ENCODE measurements around the gene GATAD1. TPM values are rescaled to one million over a fixed set of nuclear protein-coding genes. Genes with fewer than 3 reads are reported as not detected.
A peak's percentile ranks its signal among the peaks of the same experiment; 100 is the strongest.
"Not testable (repeated sequence)": the region's sequence is repeated elsewhere in the genome, so short reads cannot be mapped to it uniquely, and the experiment has no call there.

Gene GATAD1
- total and polyA plus RNA-seq, 2 experiments from 2014 or later, result 15.4 to 30.8 TPM

DNA sequence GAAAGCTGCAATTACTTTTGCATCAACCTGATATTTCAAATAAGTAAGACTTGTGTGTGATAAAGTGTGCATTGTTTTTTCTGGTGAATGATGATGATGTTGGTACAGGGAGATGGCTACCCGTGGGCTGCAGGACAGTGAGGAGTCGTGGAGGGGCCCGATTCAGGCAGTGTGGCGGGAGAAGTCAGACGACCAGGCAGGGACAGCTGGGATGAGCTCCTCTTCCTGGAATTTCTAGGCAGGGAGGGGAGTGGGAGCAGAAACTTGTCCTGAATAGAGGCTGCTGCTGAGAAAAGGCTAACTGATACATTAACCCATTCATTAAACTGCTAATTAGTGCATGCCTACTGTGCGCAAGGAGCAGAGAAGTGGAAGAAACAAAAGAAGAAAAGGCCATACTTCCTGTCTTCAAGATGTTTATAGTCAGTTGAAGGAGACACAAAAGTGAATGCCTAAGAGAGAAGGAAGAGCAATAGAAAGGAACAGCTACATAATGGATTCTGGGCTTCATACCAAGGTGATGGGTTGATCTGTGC lies 9.3 kb upstream of the GATAD1 start:
- peak; percentile 77 for ATAC-seq
- Mint-ChIP-seq H3K27me3 (ENCODE audit: insufficient read depth, low read depth, poor library complexity) (peaks cover 5% of the 10 kb centered on the region), H3K27ac (no peak overlapping the region)

GRCh38 chr7:92442720-92443119 lies 4.6 kb upstream of the GATAD1 start:
- H3K27ac Mint-ChIP-seq; DNase-seq (ENCODE audit: low spot score); H3K27me3 ChIP-seq (ENCODE audit: insufficient read depth); H3K9me2 ChIP-seq (ENCODE audit: insufficient read depth); H3K4me3 Mint-ChIP-seq; H3F3A ChIP-seq (replicated peaks; ENCODE audit: low read depth); H4K20me1 ChIP-seq (replicated peaks; ENCODE audit: insufficient read depth); H3K36me3 Mint-ChIP-seq (ENCODE audit: low read depth); H3K79me2 ChIP-seq (replicated peaks; ENCODE audit: insufficient read depth); H2AFZ ChIP-seq; ATAC-seq; H3K27me3 Mint-ChIP-seq (ENCODE audit: insufficient read depth, low read depth, poor library complexity); H3K27ac ChIP-seq (ENCODE audit: low read depth); H3K4me2 ChIP-seq; H3K4me3 ChIP-seq; H3K36me3 ChIP-seq (ENCODE audit: insufficient read depth): not testable (repeated sequence)
- peaks cover 17% of the 10 kb centered on the region for H3K4me1 ChIP-seq (ENCODE audit: insufficient read depth)
- Mint-ChIP-seq H3K9me3 (peaks cover 13% of the 10 kb centered on the region; the same call in 2 of the 3 replicates), H3K4me1 (peaks cover 25% of the 10 kb centered on the region)

More for the DNA sequence above, 9.3 kb upstream of the GATAD1 start:
- peak; percentile 45 for DNase-seq (ENCODE audit: low spot score)
- H3K9me3 Mint-ChIP-seq, result peaks cover 13% of the 10 kb centered on the region; the same call in 2 of the 3 replicates
- H3K9me2 ChIP-seq (ENCODE audit: insufficient read depth), result peaks cover 7% of the 10 kb centered on the region; the same call in 1 of the 2 replicates
- TF ChIP-seq POLR2AphosphoS5 (IDR thresholded peaks at IDR 0.05; ENCODE audit: low read depth) (no peak), JUNB (IDR thresholded peaks at IDR 0.05; ENCODE audit: unreplicated experiment) (no peak), ETS1 (IDR thresholded peaks at IDR 0.05) (no peak), EZH2phosphoT487 (IDR thresholded peaks at IDR 0.05; ENCODE audit: unreplicated experiment) (no peak), ZNF331 (CRISPR knock-in tag; IDR thresholded peaks at IDR 0.05; ENCODE audit: low read depth) (no peak), CREB1 (CRISPR knock-in tag; IDR thresholded peaks at IDR 0.05; ENCODE audit: low read depth) (no peak), ZNF114 (CRISPR knock-in tag; IDR thresholded peaks at IDR 0.05) (no peak), NANOG (IDR thresholded peaks at IDR 0.05; ENCODE audit: borderline replicate concordance) (no peak), STAT1 (IDR thresholded peaks at IDR 0.05; ENCODE audit: unreplicated experiment) (no peak)
- H3F3A ChIP-seq (replicated peaks; ENCODE audit: low read depth), result no peaks in the 10 kb centered on the region
- no peaks in the 10 kb centered on the region for H4K20me1 ChIP-seq (replicated peaks; ENCODE audit: insufficient read depth)
- peak overlapping the region; percentile 85 for H3K27ac ChIP-seq (ENCODE audit: low read depth)
- H3K4me3 ChIP-seq, result no peak overlapping the region
- H3K36me3 ChIP-seq (ENCODE audit: insufficient read depth), result no peaks in the 10 kb centered on the region
- H3K4me1 Mint-ChIP-seq, result peaks cover 40% of the 10 kb centered on the region
- H3K4me1 ChIP-seq (ENCODE audit: insufficient read depth), result peaks cover 32% of the 10 kb centered on the region
- H2AFZ ChIP-seq, result no peak overlapping the region
- no peak overlapping the region; the same call in 1 of the 2 replicates for H3K4me2 ChIP-seq
- no peaks in the 10 kb centered on the region for H3K79me2 ChIP-seq (replicated peaks; ENCODE audit: insufficient read depth)
- peaks cover 7% of the 10 kb centered on the region; the same call in 2 of the 3 replicates for H3K36me3 Mint-ChIP-seq (ENCODE audit: low read depth)
- no peaks in the 10 kb centered on the region for H3K27me3 ChIP-seq (ENCODE audit: insufficient read depth)
- no peak overlapping the region for H3K4me3 Mint-ChIP-seq

GRCh38 chr7:92446869-92447344 lies 375 bp upstream of the GATAD1 start:
- Histone ChIP-seq H3K4me2 (peak overlapping the region; percentile 41), H2AFZ (peak overlapping the region; percentile 94), H3K27ac (ENCODE audit: low read depth) (peak overlapping the region; percentile 21; the same call in 1 of the 2 replicates), H3K9me2 (ENCODE audit: insufficient read depth) (no peaks in the 10 kb centered on the region; the same call in 1 of the 2 replicates), H3K27me3 (ENCODE audit: insufficient read depth) (no peaks in the 10 kb centered on the region), H3K4me1 (ENCODE audit: insufficient read depth) (no peaks in the 10 kb centered on the region; the same call in 1 of the 2 replicates), H3K79me2 (replicated peaks; ENCODE audit: insufficient read depth) (peaks cover 16% of the 10 kb centered on the region), H4K20me1 (replicated peaks; ENCODE audit: insufficient read depth) (0 out of 2 replicates have a peak, but pooled peaks cover 9% of the 10 kb centered on the region), H3K4me3 (peak overlapping the region; percentile 60; the same call in 1 of the 2 replicates), H3K36me3 (ENCODE audit: insufficient read depth) (peaks cover 15% of the 10 kb centered on the region), H3F3A (replicated peaks; ENCODE audit: low read depth) (peaks cover 8% of the 10 kb centered on the region; the same call in 1 of the 2 replicates)
- Mint-ChIP-seq H3K36me3 (ENCODE audit: low read depth) (peaks cover 35% of the 10 kb centered on the region), H3K27me3 (ENCODE audit: insufficient read depth, low read depth, poor library complexity) (no peaks in the 10 kb centered on the region), H3K4me1 (peaks cover 9% of the 10 kb centered on the region), H3K27ac (peak overlapping the region; percentile 60; the same call in 1 of the 2 replicates), H3K9me3 (peaks cover 7% of the 10 kb centered on the region; the same call in 2 of the 3 replicates), H3K4me3 (peak overlapping the region; percentile 83)
- no peak for ATAC-seq
- TF ChIP-seq, protein P1, sequence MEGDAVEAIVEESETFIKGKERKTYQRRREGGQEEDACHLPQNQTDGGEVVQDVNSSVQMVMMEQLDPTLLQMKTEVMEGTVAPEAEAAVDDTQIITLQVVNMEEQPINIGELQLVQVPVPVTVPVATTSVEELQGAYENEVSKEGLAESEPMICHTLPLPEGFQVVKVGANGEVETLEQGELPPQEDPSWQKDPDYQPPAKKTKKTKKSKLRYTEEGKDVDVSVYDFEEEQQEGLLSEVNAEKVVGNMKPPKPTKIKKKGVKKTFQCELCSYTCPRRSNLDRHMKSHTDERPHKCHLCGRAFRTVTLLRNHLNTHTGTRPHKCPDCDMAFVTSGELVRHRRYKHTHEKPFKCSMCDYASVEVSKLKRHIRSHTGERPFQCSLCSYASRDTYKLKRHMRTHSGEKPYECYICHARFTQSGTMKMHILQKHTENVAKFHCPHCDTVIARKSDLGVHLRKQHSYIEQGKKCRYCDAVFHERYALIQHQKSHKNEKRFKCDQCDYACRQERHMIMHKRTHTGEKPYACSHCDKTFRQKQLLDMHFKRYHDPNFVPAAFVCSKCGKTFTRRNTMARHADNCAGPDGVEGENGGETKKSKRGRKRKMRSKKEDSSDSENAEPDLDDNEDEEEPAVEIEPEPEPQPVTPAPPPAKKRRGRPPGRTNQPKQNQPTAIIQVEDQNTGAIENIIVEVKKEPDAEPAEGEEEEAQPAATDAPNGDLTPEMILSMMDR (conservative IDR thresholded peaks at IDR 0.05; ENCODE audit: low read depth in 2 of 2), result peak; percentile 77 to 91; a peak in 2 of 4 replicates
- no peak for TF ChIP-seq POLR2AphosphoS5 (IDR thresholded peaks at IDR 0.05; ENCODE audit: low read depth)
- no peak for DNase-seq (ENCODE audit: low spot score)

Measured in GM23338 (cell line).